HFFc6 (cell line): ENCODE data around the gene IGFBP5. TPM values are rescaled to one million over a fixed set of nuclear protein-coding genes. Genes with fewer than 3 reads are reported as not detected.
A peak's percentile ranks its signal among the peaks of the same experiment; 100 is the strongest.

Experiments used
- DNase-seq: peaks from one replicate; pipeline ENCODE4 v3.0.0-alpha.2; 2018
- H3K27ac Mint-ChIP-seq: 2 replicates; pipeline ENCODE4 v1.8.0; 2020; ENCODE audit warnings: mild to moderate bottlenecking, mixed read lengths
- H3K27me3 Mint-ChIP-seq: 2 replicates; pipeline ENCODE4 v1.8.0; 2021; ENCODE audit warnings: mild to moderate bottlenecking, moderate library complexity, mixed read lengths; ENCODE audit not compliant: insufficient read depth
- H3K36me3 Mint-ChIP-seq: 2 replicates; pipeline ENCODE4 v1.8.0; 2021; ENCODE audit warnings: low read depth, mixed read lengths
- H3K4me1 Mint-ChIP-seq: 2 replicates; pipeline ENCODE4 v1.8.0; 2020; ENCODE audit warnings: low read depth, mixed read lengths
- H3K4me3 Mint-ChIP-seq: 2 replicates; pipeline ENCODE4 v1.8.0; 2020; ENCODE audit warnings: mild to moderate bottlenecking, moderate library complexity, mixed read lengths
- H3K9me3 Mint-ChIP-seq: 2 replicates; pipeline ENCODE4 v1.8.0; 2020; ENCODE audit warnings: mild to moderate bottlenecking, mixed read lengths
- CTCF ChIP-seq: fragments of 200-600 bp; sonication (generic); IDR thresholded peaks from 2 replicates; pipeline ENCODE4 v1.5.0; 2021; ENCODE audit warnings: antibody characterized with exemption, mild to moderate bottlenecking
- total RNA-seq, 6 experiments: library from RNA; stranded (reverse); fragmentation: NEBNext Ultra II Directional; extraction: Animal tissue kit (Norgen Biotek cat#: 25700); gene quantifications; 2 replicates in 1 of 6; 3 replicates in 5 of 6; pipeline ENCODE4 v1.2.3, GENCODE V29; 2021

Gene IGFBP5
- total RNA-seq, 6 experiments from 2014 or later = 63.2 to 125 (median 68.6) TPM

- no peak overlapping the region for H3K27ac Mint-ChIP-seq
- DNase-seq = no peak
- no peak overlapping the region for H3K4me3 Mint-ChIP-seq
- no peak for TF ChIP-seq CTCF
- peaks cover 2% of the 10 kb centered on the region; the same call in 1 of the 2 replicates for H3K27me3 Mint-ChIP-seq
- no peaks in the 10 kb centered on the region for H3K4me1 Mint-ChIP-seq
- no peaks in the 10 kb centered on the region for H3K9me3 Mint-ChIP-seq
- no peaks in the 10 kb centered on the region for H3K36me3 Mint-ChIP-seq
These were observed 7.4 kb upstream of the IGFBP5 start for GRCh38 chr2:216702756-216703155.

- no peaks in the 10 kb centered on the region for H3K36me3 Mint-ChIP-seq
- TF ChIP-seq CTCF = no peak
These were observed 6.2 kb upstream of the IGFBP5 start for GRCh38 chr2:216701544-216701943.

GRCh38 chr2:216700781-216701180 is 5.4 kb upstream of the IGFBP5 start:
- no peaks in the 10 kb centered on the region for H3K36me3 Mint-ChIP-seq
- no peak for DNase-seq
- H3K4me1 Mint-ChIP-seq = peaks cover 16% of the 10 kb centered on the region

More at GRCh38 chr2:216701544-216701943, 6.2 kb upstream of the IGFBP5 start:
- Mint-ChIP-seq H3K27ac (no peak overlapping the region), H3K27me3 (peaks cover 4% of the 10 kb centered on the region; the same call in 1 of the 2 replicates), H3K4me1 (peaks cover 8% of the 10 kb centered on the region), H3K9me3 (no peaks in the 10 kb centered on the region), H3K4me3 (no peak overlapping the region)
- no peak for DNase-seq

GRCh38 chr2:216700088-216700567 is 4.8 kb upstream of the IGFBP5 start:
- Mint-ChIP-seq H3K36me3 (no peaks in the 10 kb centered on the region), H3K4me3 (no peak overlapping the region), H3K27me3 (peaks cover 8% of the 10 kb centered on the region; the same call in 1 of the 2 replicates), H3K4me1 (peaks cover 20% of the 10 kb centered on the region), H3K9me3 (no peaks in the 10 kb centered on the region), H3K27ac (no peak overlapping the region)
- TF ChIP-seq CTCF = no peak
- no peak for DNase-seq

More at GRCh38 chr2:216700781-216701180, 5.4 kb upstream of the IGFBP5 start:
- Mint-ChIP-seq H3K4me3 (no peak overlapping the region), H3K9me3 (no peaks in the 10 kb centered on the region), H3K27me3 (peaks cover 5% of the 10 kb centered on the region; the same call in 1 of the 2 replicates), H3K27ac (no peak overlapping the region)
- TF ChIP-seq CTCF = no peak

- Mint-ChIP-seq H3K27me3 (peaks cover 10% of the 10 kb centered on the region; the same call in 1 of the 2 replicates), H3K27ac (no peak overlapping the region), H3K4me1 (peaks cover 28% of the 10 kb centered on the region), H3K9me3 (no peaks in the 10 kb centered on the region), H3K36me3 (no peaks in the 10 kb centered on the region), H3K4me3 (no peak overlapping the region)
- DNase-seq = peak; percentile 67
- TF ChIP-seq CTCF = peak; percentile 80
These were observed 3.5 kb upstream of the IGFBP5 start for GRCh38 chr2:216698895-216699294.
